ENCODE results near the gene MSTN.

MSTN gene

DNA sequence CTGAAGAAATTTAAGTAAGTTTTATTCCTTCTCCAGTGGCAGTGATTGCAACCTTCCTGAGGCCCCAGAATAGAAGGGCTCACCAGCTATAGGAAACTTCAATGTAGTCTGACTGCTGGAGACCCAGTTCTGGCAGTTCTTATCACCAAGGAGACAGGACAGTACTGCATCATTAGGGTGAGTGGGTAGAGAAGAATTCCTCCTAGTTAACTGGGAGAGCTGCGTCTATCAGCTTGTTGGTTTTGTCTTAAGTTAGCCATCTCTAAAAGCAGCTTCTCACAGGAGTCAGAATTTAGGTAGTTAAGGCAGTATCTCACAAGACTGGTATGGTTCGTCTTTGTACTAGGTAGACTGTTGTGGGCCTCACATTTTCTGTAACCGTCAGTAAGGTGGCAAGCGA is 3.3 kb upstream of the MSTN start:
- TF ChIP-seq, protein P1, sequence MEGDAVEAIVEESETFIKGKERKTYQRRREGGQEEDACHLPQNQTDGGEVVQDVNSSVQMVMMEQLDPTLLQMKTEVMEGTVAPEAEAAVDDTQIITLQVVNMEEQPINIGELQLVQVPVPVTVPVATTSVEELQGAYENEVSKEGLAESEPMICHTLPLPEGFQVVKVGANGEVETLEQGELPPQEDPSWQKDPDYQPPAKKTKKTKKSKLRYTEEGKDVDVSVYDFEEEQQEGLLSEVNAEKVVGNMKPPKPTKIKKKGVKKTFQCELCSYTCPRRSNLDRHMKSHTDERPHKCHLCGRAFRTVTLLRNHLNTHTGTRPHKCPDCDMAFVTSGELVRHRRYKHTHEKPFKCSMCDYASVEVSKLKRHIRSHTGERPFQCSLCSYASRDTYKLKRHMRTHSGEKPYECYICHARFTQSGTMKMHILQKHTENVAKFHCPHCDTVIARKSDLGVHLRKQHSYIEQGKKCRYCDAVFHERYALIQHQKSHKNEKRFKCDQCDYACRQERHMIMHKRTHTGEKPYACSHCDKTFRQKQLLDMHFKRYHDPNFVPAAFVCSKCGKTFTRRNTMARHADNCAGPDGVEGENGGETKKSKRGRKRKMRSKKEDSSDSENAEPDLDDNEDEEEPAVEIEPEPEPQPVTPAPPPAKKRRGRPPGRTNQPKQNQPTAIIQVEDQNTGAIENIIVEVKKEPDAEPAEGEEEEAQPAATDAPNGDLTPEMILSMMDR (IDR thresholded peaks at IDR 0.05), result no peak

- TF ChIP-seq, protein P1 (IDR thresholded peaks at IDR 0.05), result no peak
Observed at GRCh38 chr2:190063624-190064023, 1.1 kb upstream of the MSTN start.

DNA sequence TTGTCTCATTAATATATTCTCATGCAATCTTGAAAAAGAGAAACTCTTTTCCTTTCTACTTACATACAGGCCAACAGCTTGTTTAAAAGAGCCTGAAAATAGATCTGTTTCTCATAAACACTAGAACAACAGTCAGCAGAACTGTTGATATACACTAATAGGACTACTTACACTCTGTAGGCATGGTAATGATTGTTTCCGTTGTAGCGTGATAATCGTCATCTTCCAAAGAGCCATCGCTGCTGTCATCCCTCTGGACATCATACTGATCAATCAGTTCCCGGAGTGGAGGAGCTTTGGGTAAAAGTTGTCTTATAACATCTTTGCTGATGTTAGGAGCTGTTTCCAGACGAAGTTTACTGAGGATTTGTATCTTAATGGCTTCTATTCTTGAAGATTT is 476 bp downstream of the MSTN start:
- TF ChIP-seq, protein P1 (IDR thresholded peaks at IDR 0.05), result no peak

- TF ChIP-seq, protein P1 (IDR thresholded peaks at IDR 0.05), result no peak
Observed at GRCh38 chr2:190060626-190061025, 1.9 kb downstream of the MSTN start.

DNA sequence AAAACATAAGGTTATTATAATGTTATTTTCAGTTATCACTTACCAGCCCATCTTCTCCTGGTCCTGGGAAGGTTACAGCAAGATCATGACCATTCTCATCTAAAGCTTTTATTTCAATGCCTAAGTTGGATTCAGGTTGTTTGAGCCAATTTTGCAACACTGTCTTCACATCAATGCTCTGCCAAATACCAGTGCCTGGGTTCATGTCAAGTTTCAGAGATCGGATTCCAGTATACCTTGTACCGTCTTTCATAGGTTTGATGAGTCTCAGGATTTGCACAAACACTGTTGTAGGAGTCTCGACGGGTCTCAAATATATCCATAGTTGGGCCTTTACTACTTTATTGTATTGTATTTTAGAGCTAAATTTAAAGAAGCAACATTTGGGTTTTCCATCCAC is 2.5 kb downstream of the MSTN start:
- TF ChIP-seq, protein P1 (IDR thresholded peaks at IDR 0.05), result no peak

DNA sequence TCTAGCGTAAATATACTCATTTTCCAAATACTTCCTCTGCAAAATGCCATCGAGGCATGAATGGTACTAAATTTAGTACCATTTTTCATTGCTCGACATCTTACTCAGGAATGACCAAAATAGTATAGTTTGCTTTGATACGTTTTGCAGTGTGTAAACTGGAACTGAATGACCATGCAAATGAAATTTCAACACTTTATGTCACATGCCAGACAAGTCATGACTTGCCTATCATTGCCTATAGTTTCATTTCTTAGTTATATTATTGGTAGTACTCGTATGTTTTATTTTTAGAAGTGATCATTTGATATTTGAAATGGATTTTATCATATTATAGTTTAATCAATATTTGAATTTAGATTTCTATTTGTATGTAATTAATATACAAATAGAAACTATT is 9.1 kb downstream of the MSTN start:
- TF ChIP-seq, protein P1 (IDR thresholded peaks at IDR 0.05), result no peak

DNA sequence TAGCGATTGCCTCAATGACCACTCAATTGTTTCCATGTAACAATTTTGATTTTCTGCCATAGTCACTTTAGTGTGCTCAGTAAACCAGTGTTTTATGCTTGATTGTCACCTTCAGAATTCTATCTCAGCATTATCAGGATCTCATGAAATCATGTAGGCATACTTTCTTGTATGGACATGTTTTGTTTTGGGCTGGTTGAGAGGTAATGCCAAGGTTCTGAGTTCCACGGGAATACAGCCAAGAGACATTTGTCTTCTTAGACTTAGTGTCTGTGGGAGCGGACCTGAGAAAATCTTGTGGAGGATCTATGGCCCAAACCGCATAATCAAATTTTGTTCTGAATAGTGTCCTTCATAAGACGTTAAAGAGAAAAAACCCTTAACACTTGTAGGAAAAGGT is 10.2 kb downstream of the MSTN start:
- TF ChIP-seq, protein P1 (IDR thresholded peaks at IDR 0.05), result no peak

GRCh38 chr2:190051223-190051622 is 11.3 kb downstream of the MSTN start:
- TF ChIP-seq, protein P1 (IDR thresholded peaks at IDR 0.05), result no peak

Measured in LNCAP (cell line).